Right atrium auricular region (tissue), 2 donors: ENCODE measurements around the gene RNF213. TPM values are rescaled to one million over a fixed set of nuclear protein-coding genes. Genes with fewer than 3 reads are reported as not detected.
A peak's percentile ranks its signal among the peaks of the same experiment; 100 is the strongest.

Experiments
- DNase-seq: peaks from one replicate; pipeline ENCODE4 v3.0.0-alpha.2; 2019; ENCODE audit warnings: low spot score
- H3K27ac ChIP-seq, 2 donors: fragments of 200-600 bp; sonication (generic); 1 replicate in 1 of 2; 2 replicates in 1 of 2; pipeline ENCODE4 v1.5.1; 2016 to 2019
- H3K27me3 ChIP-seq, 2 donors: fragments of 200-600 bp; sonication (generic); one replicate each; pipeline versions ENCODE4 v1.5.1 to v1.6.0; 2017 to 2019
- H3K36me3 ChIP-seq: fragments of 200-600 bp; sonication (generic); one replicate; pipeline ENCODE4 v1.5.1; 2016
- H3K4me1 ChIP-seq, 2 donors: fragments of 200-600 bp; sonication (generic); one replicate each; pipeline versions ENCODE4 v1.5.1 to v1.6.0; 2017 to 2019
- H3K4me3 ChIP-seq, 2 donors: fragments of 200-600 bp; sonication (generic); 1 replicate in 1 of 2; 2 replicates in 1 of 2; pipeline ENCODE4 v1.5.1; 2017 to 2019; ENCODE audit warnings: mild to moderate bottlenecking in 1 of 2, moderate library complexity in 1 of 2
- H3K9me3 ChIP-seq, 2 donors: fragments of 200-600 bp; sonication (generic); one replicate each; pipeline ENCODE4 v1.5.1; 2019
- total RNA-seq, 2 donors: library from RNA; depleted of rRNA; stranded (reverse); fragments of >200 nt; gene quantifications; one replicate each; pipeline ENCODE4 v1.1.0, GENCODE V29; 2016
- TF ChIP-seq, protein P1 (sequence below), 2 donors: fragments of 200-600 bp; sonication (generic); IDR thresholded peaks; one replicate each; pipeline ENCODE4 v1.5.1; 2019; ENCODE audit warnings: antibody characterized with exemption in 2 of 2

RNF213 gene
- total RNA-seq, 2 donors from 2014 or later: 27.3 to 36.8 TPM

DNA sequence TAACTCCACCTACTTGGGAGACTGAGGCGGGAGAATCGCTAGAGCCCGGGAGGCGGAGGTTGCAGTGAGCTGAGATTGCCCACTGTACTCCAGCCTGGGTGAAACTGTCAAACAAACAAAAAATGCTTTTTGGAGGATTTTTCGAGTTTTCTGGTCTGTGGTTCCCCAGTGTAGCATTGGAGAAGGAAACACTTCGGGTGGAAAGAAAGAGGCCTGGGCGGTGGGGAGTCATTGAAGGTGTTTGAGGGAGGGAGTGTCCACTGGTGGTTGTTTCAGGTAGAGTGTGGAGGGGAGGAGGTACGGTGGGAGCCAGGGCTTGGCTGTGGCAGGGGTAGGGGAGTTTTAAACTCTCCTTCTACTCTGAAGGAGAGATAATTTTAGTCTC is 1.2 kb downstream of the RNF213 start:
- H3K4me1 ChIP-seq: peaks cover 0 to 37% of the 10 kb centered on the region in 2 donors
- peaks cover 6% of the 10 kb centered on the region for H3K36me3 ChIP-seq
- no peaks in the 10 kb centered on the region for H3K27me3 ChIP-seq
- TF ChIP-seq, protein P1, sequence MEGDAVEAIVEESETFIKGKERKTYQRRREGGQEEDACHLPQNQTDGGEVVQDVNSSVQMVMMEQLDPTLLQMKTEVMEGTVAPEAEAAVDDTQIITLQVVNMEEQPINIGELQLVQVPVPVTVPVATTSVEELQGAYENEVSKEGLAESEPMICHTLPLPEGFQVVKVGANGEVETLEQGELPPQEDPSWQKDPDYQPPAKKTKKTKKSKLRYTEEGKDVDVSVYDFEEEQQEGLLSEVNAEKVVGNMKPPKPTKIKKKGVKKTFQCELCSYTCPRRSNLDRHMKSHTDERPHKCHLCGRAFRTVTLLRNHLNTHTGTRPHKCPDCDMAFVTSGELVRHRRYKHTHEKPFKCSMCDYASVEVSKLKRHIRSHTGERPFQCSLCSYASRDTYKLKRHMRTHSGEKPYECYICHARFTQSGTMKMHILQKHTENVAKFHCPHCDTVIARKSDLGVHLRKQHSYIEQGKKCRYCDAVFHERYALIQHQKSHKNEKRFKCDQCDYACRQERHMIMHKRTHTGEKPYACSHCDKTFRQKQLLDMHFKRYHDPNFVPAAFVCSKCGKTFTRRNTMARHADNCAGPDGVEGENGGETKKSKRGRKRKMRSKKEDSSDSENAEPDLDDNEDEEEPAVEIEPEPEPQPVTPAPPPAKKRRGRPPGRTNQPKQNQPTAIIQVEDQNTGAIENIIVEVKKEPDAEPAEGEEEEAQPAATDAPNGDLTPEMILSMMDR (IDR thresholded peaks at IDR 0.05): no peak
- no peaks in the 10 kb centered on the region for H3K9me3 ChIP-seq
- peak overlapping the region; percentile 90 to 92 for H3K4me3 ChIP-seq
- peak overlapping the region; percentile 92 to 97 for H3K27ac ChIP-seq
- DNase-seq: no peak

DNA sequence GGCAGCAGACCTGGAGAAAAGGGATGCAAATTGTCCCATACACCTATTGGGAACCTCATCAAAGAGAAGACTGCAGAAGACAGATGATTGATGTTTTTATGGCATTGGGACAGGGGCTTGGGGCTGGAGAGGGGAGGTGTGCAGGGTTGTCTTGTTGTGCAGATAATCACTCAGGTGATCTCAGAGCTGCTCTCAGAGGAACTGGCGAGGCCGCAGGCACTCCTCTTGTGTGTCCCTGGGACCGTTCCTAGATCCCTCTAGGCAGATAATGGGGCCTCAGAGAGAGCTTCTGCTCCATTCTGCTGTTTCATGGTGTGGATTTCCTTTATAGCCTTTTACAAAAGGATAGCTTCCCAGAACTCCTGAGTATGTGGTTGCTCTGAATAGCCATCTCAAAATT is 1.6 kb downstream of the RNF213 start:
- peaks cover 6% of the 10 kb centered on the region for H3K36me3 ChIP-seq
- no peaks in the 10 kb centered on the region for H3K27me3 ChIP-seq
- no peak overlapping the region for H3K4me3 ChIP-seq
- TF ChIP-seq, protein P1 (IDR thresholded peaks at IDR 0.05): no peak
- no peaks in the 10 kb centered on the region for H3K9me3 ChIP-seq
- peaks cover 0 to 37% of the 10 kb centered on the region in 2 donors for H3K4me1 ChIP-seq
- peak overlapping the region; percentile 92 to 97 for H3K27ac ChIP-seq
- DNase-seq: no peak

DNA sequence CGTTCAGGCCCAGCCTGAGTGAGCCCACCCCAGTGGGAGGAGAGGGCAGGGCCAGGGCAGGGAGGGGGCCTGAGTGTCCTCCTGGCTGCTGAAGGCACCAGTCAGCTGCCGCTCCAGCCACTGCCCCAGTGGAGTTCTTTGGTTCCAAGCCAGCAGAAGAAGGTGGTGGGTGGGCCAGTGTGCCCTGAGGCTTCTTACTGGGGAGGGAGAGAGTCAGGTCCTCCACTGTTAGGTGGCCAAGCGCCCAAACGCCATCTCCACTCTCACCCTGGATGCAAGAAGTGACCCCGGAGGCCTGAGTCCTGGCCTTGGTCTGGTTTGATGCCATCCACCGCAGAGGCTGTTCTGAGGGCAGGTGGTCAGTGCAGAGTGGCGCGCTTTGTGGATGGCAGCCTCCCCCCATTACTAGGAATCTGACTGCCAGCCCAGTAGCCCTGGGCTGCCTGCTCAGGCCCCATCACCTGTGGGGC is 2.2 kb downstream of the RNF213 start:
- no peak for DNase-seq
- Histone ChIP-seq H3K27ac (peak overlapping the region; percentile 92 to 97), H3K36me3 (peaks cover 6% of the 10 kb centered on the region), H3K4me3 (peak overlapping the region in 1 of 2 donors; percentile 47), H3K27me3 (no peaks in the 10 kb centered on the region), H3K9me3 (no peaks in the 10 kb centered on the region), H3K4me1 (peaks cover 0 to 37% of the 10 kb centered on the region in 2 donors)
- TF ChIP-seq, protein P1 (IDR thresholded peaks at IDR 0.05): no peak

GRCh38 chr17:80263253-80264204 is 2.9 kb downstream of the RNF213 start:
- TF ChIP-seq, protein P1 (IDR thresholded peaks at IDR 0.05): peak in 1 of 2 donors; percentile 30
- Histone ChIP-seq H3K4me1 (peaks cover 0 to 37% of the 10 kb centered on the region in 2 donors), H3K27me3 (no peaks in the 10 kb centered on the region), H3K4me3 (peak overlapping the region; percentile 29 to 47), H3K27ac (peak overlapping the region; percentile 92 to 97), H3K36me3 (peaks cover 10% of the 10 kb centered on the region), H3K9me3 (no peaks in the 10 kb centered on the region)
- DNase-seq: peak; percentile 94

DNA sequence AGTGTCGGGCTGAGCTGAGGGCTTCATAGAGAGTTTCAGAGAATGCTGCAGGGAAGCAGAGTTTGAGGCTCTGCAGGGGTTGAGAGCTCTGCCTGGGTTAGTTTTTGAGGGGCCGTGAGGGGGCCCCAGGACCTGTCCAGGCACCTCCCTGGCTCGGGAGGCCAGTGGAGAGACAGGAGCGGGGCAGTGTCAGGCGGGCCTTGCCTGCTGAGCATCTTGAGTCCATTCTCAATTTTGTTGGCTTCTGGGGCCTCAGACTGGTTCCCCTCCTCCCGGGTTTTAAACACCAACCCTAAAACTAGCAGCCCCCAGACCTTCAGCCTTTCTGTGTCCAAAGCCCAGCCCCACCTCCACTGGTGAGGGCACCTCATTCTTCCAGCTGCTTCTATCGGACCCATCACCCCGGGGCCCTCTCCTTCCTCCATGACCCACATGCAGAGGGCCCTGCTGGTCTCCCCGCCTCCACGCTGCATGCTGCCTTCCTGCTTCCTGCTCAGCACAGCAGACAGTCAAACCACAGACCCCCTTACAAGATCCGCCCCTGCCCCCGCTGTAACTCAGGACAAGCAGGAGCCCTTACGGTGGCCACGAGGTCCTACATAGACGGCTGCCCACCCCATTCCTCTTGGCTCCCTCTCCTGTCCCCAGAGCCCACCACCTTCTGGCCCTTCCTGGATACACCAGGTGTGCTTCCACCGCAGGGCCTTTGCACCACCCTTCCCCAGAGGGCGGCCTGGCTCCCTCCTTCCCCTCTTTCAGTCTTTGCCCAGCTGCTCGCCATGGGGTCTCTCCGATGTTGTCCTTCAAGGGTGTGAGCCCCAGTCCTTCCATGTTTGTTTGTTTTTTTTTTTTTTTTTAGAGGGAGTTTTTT is 3.8 kb downstream of the RNF213 start:
- Histone ChIP-seq H3K27me3 (no peaks in the 10 kb centered on the region), H3K4me1 (peaks cover 0 to 37% of the 10 kb centered on the region in 2 donors), H3K27ac (peak overlapping the region; percentile 92 to 97), H3K9me3 (no peaks in the 10 kb centered on the region), H3K4me3 (peak overlapping the region; percentile 29 to 47), H3K36me3 (peaks cover 19% of the 10 kb centered on the region)
- TF ChIP-seq, protein P1 (IDR thresholded peaks at IDR 0.05): no peak
- no peak for DNase-seq
